Measurements from ENCODE around the gene CD276. TPM values are rescaled to one million over a fixed set of nuclear protein-coding genes. Genes with fewer than 3 reads are reported as not detected.

CD276 gene
- total RNA-seq, 1 donor from 2014 or later: 35.6 TPM

GRCh38 chr15:73681856-73682599, 2.2 kb upstream of the CD276 start:
- no peak for ATAC-seq
- no peak for DNase-seq (ENCODE audit: missing footprints)
- intact Hi-C loops (cut with DNase I): loop anchor here (5.0 kb wide), 1 partner anchor 45 kb away; no protein-coding TSS in a partner anchor

GRCh38 chr15:73682600-73683090, 1.5 kb upstream of the CD276 start:
- ATAC-seq (no peak), DNase-seq (ENCODE audit: missing footprints) (no peak)
- intact Hi-C loops (cut with DNase I): loop anchor here (5.0 kb wide), 1 partner anchor 45 kb away; no protein-coding TSS in a partner anchor

DNA sequence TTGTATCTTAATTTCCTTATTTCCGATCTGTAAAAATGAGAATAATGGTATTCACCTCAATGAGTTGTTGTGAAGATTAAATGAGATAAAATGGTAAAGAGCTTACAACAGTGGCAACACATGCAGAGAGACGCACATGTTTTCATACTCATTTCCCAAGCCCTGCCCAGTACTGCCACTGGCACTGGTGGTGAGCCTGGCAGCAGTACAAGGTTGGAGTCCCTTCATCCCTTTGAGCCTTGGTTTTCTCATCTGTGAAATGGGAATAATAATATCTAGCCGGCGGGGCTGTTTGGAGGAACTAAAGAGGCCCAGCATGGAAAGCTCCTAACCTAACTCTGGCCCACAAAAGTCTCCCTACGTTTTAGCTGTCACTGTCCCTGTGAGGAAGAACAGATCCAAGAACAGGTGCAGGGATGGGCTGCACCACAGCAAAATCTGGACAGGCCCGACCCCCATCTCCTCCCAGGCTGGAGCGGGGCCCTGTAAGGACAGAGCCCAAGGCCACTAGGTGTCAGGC, 866 bp upstream of the CD276 start:
- intact Hi-C loops (cut with DNase I): loop anchor here (5.0 kb wide), 1 partner anchor 46 kb away; no protein-coding TSS in a partner anchor
- DNase-seq (ENCODE audit: missing footprints) (no peak), ATAC-seq (no peak)

- intact Hi-C loops (cut with DNase I): loop anchor here (5.0 kb wide), 1 partner anchor 48 kb away; no protein-coding TSS in a partner anchor
- no peak for DNase-seq (ENCODE audit: missing footprints)
- ATAC-seq: no peak
Observed at GRCh38 chr15:73684581-73685455, 635 bp downstream of the CD276 start.

GRCh38 chr15:73685981-73686380, 1.8 kb downstream of the CD276 start:
- DNase-seq (ENCODE audit: missing footprints): no peak
- intact Hi-C loops (cut with DNase I): no loop called here
- ATAC-seq: no peak

- DNase-seq (ENCODE audit: missing footprints) (no peak), ATAC-seq (no peak)
- intact Hi-C loops (cut with DNase I): no loop called here
Observed at GRCh38 chr15:73686781-73687256, 2.6 kb downstream of the CD276 start.

GRCh38 chr15:73687351-73687750, 3.2 kb downstream of the CD276 start:
- no peak for ATAC-seq

DNA sequence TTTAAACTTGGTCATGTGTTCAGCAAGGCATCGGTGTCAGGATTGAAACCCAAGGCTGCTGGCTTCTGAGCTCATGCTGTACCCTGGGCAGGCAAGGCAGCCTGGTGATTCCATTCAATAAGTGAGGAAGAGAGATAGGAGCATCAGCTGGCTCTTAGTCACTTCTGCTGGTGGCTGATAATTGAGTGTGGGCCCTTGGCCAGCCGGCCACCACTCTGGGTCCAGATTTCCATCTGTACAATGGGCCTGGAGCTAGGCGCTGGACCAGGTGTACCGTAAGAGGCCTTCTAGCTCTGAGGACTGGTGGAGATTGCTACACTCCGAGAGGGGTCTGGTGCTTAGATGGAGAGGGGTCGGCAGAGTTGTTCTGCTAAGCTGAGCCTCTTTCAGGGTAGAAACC, 4.3 kb downstream of the CD276 start:
- ATAC-seq: no peak
- no peak for DNase-seq (ENCODE audit: missing footprints)
- intact Hi-C loops (cut with DNase I): no loop called here

More at GRCh38 chr15:73687351-73687750, 3.2 kb downstream of the CD276 start:
- intact Hi-C loops (cut with DNase I): no loop called here
- no peak for DNase-seq (ENCODE audit: missing footprints)

DNA sequence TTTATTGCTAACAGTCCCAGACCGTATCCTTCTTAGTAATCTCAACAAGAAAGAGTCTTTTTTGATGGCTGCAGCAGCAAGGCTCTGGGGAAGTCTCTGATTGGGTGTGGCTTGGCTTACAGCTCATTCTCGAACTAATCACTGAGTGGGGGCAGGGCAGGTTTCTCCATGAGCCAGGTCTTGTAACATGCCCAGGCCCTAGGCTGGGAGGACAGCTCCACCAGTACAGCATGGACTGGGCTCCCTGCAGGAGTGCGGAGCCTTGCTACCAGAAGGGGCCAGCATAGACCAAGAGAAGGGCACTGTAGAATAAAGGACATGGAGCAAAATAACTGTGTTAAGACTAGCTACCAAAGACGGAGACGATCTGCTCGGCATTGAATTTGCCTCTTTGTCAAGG, 7.2 kb downstream of the CD276 start:
- intact Hi-C loops (cut with DNase I): no loop called here
- DNase-seq (ENCODE audit: missing footprints): peak; percentile 79
- ATAC-seq: peak; percentile 88

DNA sequence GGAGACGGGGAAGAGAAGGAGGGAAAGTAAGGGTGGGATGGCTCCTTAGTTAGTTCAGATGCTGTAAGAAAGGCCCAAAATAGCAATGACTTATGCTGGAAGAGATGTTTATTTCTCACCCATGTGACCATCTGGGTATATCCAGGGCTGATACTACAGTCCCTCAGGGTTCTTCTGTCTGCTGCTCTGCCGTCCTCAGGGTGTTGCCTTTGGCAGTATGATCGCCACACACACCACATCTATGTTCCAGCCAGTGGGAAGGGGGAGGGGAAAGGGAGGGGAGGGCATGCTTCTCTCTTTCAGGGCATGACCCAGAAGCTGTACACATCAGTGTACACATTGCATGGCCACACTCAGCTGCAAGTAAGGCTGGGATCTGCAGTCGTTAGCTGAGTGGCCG, 10.2 kb downstream of the CD276 start:
- intact Hi-C loops (cut with DNase I): no loop called here
- ATAC-seq: peak; percentile 9
- no peak for DNase-seq (ENCODE audit: missing footprints)

DNA sequence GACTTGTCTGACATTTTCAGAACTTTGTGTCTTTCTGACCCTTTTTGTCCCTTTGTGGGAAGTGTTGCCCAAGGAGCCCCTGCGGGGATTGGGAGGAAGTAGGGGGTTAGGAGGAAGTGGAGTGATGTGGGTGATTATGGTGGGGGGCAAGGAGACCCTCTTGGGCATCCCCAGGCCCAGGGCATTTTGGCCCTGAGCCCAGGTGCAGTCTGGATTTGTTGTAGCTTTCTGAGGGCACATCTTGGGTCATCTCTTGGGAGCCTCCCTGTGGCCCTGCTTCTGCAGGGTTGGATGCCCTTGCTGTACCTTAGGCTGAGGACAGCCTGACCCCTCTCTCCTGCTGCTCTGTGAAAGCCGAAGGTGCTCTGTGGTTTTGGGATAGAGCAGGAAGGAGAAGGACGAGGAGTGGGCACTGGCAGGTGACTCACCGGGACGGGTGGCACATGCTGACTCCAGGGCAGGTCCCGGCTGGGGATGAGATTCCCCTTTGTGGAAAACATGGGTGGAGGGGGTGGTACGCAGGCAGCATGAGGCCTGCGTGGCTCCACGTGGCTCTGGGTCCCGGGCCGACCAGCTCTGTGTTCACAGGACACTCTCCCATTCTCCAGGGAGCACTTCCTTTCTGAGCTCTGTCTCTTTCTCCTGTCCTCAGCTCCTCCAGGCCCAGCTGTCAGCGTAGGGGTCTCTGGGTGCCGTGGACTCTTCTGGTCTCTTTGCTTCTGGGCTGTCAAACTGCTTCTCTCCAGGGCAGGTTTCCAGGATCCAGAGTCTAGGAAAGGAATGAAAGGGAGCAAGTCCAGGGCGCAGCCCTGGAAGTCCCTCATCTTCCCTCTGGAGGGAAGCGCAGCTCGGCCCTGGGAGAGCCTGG, 11.8 kb downstream of the CD276 start:
- intact Hi-C loops (cut with DNase I): loop anchor here (5.0 kb wide), 2 partner anchors 59 to 129 kb away; no protein-coding TSS in a partner anchor
- DNase-seq (ENCODE audit: missing footprints) (peak; percentile 42), ATAC-seq (no peak)

DNA sequence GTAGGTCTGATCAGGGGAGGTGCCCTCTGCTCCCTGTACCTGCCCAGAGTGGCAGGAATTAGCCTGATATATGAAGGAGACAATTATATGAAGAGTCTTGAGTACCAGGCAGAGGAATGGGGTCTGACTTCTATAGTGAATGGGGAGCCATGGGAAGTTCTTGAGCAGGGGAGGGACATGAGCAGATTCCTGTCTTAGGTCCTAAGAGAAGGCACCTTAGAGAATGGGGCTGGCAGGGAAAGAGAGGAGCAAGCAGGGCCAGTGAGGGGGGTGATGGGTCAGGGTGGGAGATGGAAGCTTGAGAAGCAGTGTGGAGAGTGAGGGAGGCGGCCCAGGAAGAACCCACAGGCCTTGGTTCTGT, 12.4 kb downstream of the CD276 start:
- no peak for ATAC-seq
- intact Hi-C loops (cut with DNase I): loop anchor here (5.0 kb wide), 2 partner anchors 59 to 129 kb away; no protein-coding TSS in a partner anchor
- peak; percentile 16 for DNase-seq (ENCODE audit: missing footprints)

DNA sequence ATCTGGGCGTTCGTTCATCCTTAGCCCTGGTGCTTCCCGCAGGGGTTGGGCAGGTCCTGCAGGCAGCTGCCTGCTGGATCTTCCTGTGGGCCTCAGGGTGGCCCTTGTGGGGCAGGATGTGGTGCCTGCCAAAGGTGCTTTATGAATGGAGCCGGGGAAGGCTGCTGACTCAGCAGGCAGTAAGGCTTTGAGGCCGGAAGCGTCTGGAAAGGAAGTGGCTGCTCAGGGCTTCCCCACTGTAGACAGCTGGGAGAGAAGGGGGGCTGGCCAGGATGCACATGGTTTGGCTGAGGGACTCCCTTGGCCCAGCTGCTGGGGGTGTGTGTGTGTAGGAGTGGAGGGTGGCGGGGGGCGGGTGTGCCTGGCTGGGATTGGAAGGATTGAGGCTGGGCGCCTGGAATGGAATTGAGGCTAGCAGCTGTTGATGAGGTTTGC, 12.9 kb downstream of the CD276 start:
- ATAC-seq (peak; percentile 93), DNase-seq (ENCODE audit: missing footprints) (peak; percentile 91)
- intact Hi-C loops (cut with DNase I): loop anchor here (5.0 kb wide), 2 partner anchors 60 to 130 kb away; no protein-coding TSS in a partner anchor

- DNase-seq (ENCODE audit: missing footprints): peak; percentile 35
- intact Hi-C loops (cut with DNase I): loop anchor here (1.0 to 5.0 kb wide), 3 partner anchors 22 to 132 kb away; no protein-coding TSS in a partner anchor
- no peak for ATAC-seq
Observed at GRCh38 chr15:73699249-73700040, 15.3 kb downstream of the CD276 start.

DNA sequence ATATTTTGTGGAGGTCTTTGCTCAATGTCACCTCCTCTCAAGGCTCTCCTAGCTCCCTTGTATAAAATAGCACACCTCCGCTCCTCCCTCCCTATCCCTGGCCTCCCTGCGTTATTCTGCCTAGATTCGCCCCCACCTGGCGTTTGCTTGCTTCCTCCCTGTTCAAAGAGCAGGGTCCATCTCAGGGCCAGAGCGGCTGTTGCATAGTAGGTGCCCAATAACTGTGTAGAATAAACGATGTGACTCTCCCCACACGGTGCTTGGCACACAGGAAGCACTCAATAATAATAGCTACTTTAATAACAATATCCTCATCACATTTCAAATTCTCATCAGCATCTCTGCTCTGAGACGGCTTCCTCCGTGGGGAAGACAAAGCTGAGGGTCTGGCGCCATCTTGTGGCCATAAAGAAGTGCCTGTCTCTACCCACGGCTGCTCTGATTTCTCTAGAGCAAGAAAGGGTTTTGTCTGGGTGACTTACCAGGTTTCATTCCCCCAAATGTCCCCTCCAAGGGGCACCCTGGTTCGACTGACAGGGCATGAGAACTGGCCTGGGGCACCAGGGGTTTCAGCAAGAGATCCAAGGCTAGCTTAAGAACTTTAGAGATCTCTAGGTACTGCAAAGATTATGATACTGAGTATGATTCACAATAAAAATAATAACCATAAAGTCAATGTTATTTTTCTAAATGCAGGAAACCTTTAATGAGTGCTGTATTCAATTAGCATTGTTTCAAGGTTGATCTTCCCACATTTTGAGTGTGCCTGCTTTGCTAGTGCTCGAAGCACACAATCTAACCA, 16.1 kb downstream of the CD276 start:
- intact Hi-C loops (cut with DNase I): loop anchor here (1.0 kb wide), 1 partner anchor 23 kb away; no protein-coding TSS in a partner anchor
- no peak for ATAC-seq
- peak; percentile 68 for DNase-seq (ENCODE audit: missing footprints)
